Measurements from ENCODE around the gene MACROD1. TPM values are rescaled to one million over a fixed set of nuclear protein-coding genes. Genes with fewer than 3 reads are reported as not detected.

Gene MACROD1
- 10 to 100 TPM; 14.4 to 14.6 TPM for total RNA-seq

DNA sequence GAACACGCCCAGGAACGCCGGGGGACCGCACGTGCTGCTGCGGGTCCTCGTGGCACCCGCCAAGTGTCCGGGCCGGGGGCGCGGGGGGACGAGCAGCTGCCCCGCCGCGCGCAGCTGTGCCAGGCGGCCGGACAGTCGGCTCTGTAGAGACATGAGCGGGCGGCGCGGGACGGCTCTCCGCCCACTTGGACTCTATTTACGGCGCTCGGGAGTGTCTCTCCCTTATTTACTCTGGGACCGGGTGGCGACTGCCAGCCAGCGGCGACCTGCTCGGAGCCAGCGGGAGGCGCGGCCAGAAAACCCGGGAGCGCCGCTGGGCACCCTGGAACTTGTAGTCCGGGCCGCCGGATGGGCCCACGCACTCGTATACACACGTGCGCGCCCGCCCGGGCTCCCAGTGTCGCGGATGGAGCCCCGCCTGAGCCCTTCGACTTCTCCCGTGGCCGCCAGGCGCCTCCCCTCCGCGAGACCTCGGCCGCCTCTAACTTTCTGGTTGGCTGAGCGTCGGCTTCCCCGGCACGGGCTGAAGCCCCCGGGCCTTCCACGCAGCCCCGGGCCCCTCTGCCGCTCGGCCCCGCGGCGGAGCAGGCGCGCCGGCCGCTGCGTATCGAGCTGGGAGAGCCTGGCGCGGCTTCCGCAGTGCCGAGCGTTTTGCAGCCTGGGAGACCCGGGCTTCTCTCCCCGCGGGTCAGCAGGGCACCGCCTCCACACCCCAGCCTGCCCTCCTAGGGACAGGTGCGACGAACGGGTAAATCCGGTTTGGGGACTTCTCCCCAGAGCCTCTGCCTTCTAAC, at the start of gene MACROD1:
TSS of gene MACROD1 (minus strand) at position 272 of the 794 bp plus-strand sequence. CDS start at position 153, 119 bp downstream.
- peak within 1 kb of the TSS; percentile 78 for H3K27ac Mint-ChIP-seq
- POLR2A ChIA-PET: interaction anchor here (2.4 kb wide), 1 partner anchor 20 kb away, joined by 15 read pairs; the partner anchor contains the start of gene STIP1
- no peaks in the 10 kb centered on the region for H3K27me3 Mint-ChIP-seq (ENCODE audit: low read depth)
- H3K4me1 Mint-ChIP-seq (ENCODE audit: low read depth): peaks cover 19% of the 10 kb centered on the region
- H3K9me3 Mint-ChIP-seq (ENCODE audit: insufficient read depth): no peaks in the 10 kb centered on the region
- no peaks in the 10 kb centered on the region for H3K36me3 Mint-ChIP-seq (ENCODE audit: low read depth)
- H3K4me3 Mint-ChIP-seq: peak within 1 kb of the TSS; percentile 86
- CTCF ChIA-PET: interaction anchor here (0.7 to 2.1 kb wide), 4 partner anchors 16 to 166 kb away, joined by 3 to 6 read pairs (median 3); no protein-coding TSS in a partner anchor
- DNase-seq (peak; percentile 88), ATAC-seq (peak; percentile 98)

GRCh38 chr11:64211181-64211872, 45.4 kb upstream of the MACROD1 start:
- Mint-ChIP-seq H3K27me3 (ENCODE audit: low read depth) (no peaks in the 10 kb centered on the region), H3K4me3 (no peak overlapping the region), H3K36me3 (ENCODE audit: low read depth) (peaks cover 69% of the 10 kb centered on the region), H3K27ac (peak overlapping the region; percentile 34), H3K9me3 (ENCODE audit: insufficient read depth) (no peaks in the 10 kb centered on the region), H3K4me1 (ENCODE audit: low read depth) (peaks cover 41% of the 10 kb centered on the region)
- no peak for DNase-seq
- ChIA-PET POLR2A (interaction anchor here (8.1 to 9.2 kb wide), 2 partner anchors 8 to 23 kb away, joined by 54 to 162 read pairs; partner anchors contain the start of gene STIP1), CTCF (interaction anchor here (1.2 kb wide), 1 partner anchor 20 kb away, joined by 3 read pairs; no protein-coding TSS in a partner anchor)
- no peak for ATAC-seq

DNA sequence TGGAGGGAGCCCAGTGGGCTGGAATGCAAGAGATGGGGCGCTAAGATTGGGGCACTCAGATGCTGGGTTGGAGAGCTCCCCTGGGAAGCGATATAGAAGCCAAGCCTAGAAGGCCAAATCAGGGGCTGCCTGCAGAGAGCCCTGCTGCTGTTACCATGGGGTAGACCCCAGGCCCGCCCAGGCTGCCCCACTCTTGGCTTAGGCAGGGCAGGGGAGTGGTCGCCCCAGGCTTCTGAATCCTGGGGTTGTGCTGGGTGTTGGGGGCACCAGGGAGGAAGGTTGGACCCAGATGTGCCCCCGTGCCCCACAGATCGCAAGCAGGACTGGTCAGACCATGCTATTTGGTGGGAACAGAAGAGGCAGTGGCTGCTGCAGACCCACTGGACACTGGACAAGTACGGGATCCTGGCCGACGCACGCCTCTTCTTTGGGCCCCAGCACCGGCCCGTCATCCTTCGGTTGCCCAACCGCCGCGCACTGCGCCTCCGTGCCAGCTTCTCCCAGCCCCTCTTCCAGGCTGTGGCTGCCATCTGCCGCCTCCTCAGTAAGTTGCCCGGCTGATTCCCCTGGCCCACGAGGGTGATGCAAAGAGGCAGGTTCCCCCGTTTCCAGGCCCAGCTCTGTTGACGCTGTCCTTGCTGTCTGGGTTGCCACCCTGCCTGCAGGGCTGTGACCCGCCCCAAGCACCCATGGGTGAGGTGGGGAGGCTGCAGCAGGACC, 44.5 kb upstream of the MACROD1 start:
- Mint-ChIP-seq H3K36me3 (ENCODE audit: low read depth) (peaks cover 76% of the 10 kb centered on the region), H3K9me3 (ENCODE audit: insufficient read depth) (no peaks in the 10 kb centered on the region), H3K4me1 (ENCODE audit: low read depth) (peaks cover 50% of the 10 kb centered on the region), H3K27ac (peak overlapping the region; percentile 28), H3K4me3 (no peak overlapping the region), H3K27me3 (ENCODE audit: low read depth) (no peaks in the 10 kb centered on the region)
- CTCF ChIA-PET: interaction anchor here (1.2 to 1.8 kb wide), 2 partner anchors 16 to 41 kb away, joined by 3 to 4 read pairs; partner anchors contain the start of genes NUDT22, PLCB3 and TRPT1
- POLR2A ChIA-PET: interaction anchor here (8.1 to 9.2 kb wide), 2 partner anchors 9 to 22 kb away, joined by 54 to 162 read pairs; partner anchors contain the start of gene STIP1
- DNase-seq (no peak), ATAC-seq (no peak)

GRCh38 chr11:64209563-64209843, 43.6 kb upstream of the MACROD1 start:
- peak overlapping the region; percentile 94 for H3K27ac Mint-ChIP-seq
- peaks cover 73% of the 10 kb centered on the region for H3K36me3 Mint-ChIP-seq (ENCODE audit: low read depth)
- DNase-seq: no peak
- H3K4me3 Mint-ChIP-seq: no peak overlapping the region
- no peak for ATAC-seq
- no peaks in the 10 kb centered on the region for H3K27me3 Mint-ChIP-seq (ENCODE audit: low read depth)
- H3K4me1 Mint-ChIP-seq (ENCODE audit: low read depth): peaks cover 50% of the 10 kb centered on the region
- ChIA-PET CTCF (interaction anchor here (1.2 to 1.8 kb wide), 2 partner anchors 17 to 42 kb away, joined by 3 to 4 read pairs; partner anchors contain the start of genes NUDT22, PLCB3 and TRPT1), POLR2A (interaction anchor here (0.9 to 9.2 kb wide), 3 partner anchors 10 to 21 kb away, joined by 4 to 162 read pairs (median 54); partner anchors contain the start of gene STIP1)
- no peaks in the 10 kb centered on the region for H3K9me3 Mint-ChIP-seq (ENCODE audit: insufficient read depth)

- peak overlapping the region; percentile 94 for H3K27ac Mint-ChIP-seq
- ATAC-seq (no peak), DNase-seq (no peak)
- H3K36me3 Mint-ChIP-seq (ENCODE audit: low read depth): peaks cover 74% of the 10 kb centered on the region
- H3K4me3 Mint-ChIP-seq: peak overlapping the region; percentile 93
- ChIA-PET CTCF (interaction anchor here (1.2 to 6.9 kb wide), 5 partner anchors 17 to 94 kb away, joined by 3 to 165 read pairs (median 4); partner anchors contain the start of genes CATSPERZ, ESRRA, NUDT22 and PLCB3), POLR2A (interaction anchor here (0.9 to 9.2 kb wide), 9 partner anchors 10 to 95 kb away, joined by 4 to 162 read pairs (median 41); partner anchors contain the start of genes BAD, DNAJC4, ESRRA and FKBP2)
- peaks cover 56% of the 10 kb centered on the region for H3K4me1 Mint-ChIP-seq (ENCODE audit: low read depth)
- H3K27me3 Mint-ChIP-seq (ENCODE audit: low read depth): no peaks in the 10 kb centered on the region
- no peaks in the 10 kb centered on the region for H3K9me3 Mint-ChIP-seq (ENCODE audit: insufficient read depth)
Measured at GRCh38 chr11:64208796-64209562, 43.1 kb upstream of the MACROD1 start.

DNA sequence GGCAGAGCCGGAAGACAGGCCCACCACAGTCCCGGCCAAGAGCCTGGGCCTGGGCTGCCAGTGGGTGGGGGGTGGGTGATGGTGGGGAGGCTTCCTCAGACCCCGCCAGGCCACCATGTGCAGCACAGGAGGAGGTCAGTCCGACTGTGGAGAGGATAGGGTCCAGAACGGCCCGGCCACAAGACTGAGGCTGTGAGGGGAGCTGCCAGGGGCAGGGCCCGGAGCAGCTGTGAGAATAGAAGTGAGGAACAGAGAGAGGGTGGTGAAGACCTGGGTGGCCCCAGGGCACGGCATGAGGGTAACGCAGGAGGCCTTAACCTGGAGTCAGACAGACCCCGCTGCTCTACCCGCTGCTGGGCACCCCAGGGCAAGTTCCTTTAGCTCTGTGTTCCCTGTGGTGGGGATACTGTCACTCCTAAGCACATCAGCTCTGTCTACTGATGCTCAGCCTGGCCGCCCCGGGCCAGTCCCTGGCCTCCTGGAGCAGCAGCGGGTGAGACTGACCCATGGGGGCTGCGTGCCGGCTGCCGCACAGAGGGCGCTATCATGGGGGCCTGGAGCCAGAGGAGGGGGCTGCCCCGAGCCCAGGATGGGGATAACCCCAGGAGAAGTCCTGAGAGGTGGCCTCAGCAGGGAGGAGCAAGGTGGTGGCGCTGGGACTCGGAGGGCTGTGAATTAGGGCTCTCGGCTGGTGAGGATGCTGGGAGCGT, 42.3 kb upstream of the MACROD1 start:
- CTCF ChIA-PET: interaction anchor here (1.6 to 6.9 kb wide), 8 partner anchors 8 to 123 kb away, joined by 3 to 165 read pairs (median 47); partner anchors contain the start of genes CATSPERZ, ESRRA, FKBP2 and NUDT22
- peak overlapping the region; percentile 93 for H3K4me3 Mint-ChIP-seq
- ATAC-seq (peak; percentile 3), DNase-seq (no peak)
- no peaks in the 10 kb centered on the region for H3K9me3 Mint-ChIP-seq (ENCODE audit: insufficient read depth)
- H3K4me1 Mint-ChIP-seq (ENCODE audit: low read depth): peaks cover 60% of the 10 kb centered on the region
- POLR2A ChIA-PET: interaction anchor here (0.6 to 9.2 kb wide), 16 partner anchors 11 to 343 kb away, joined by 3 to 162 read pairs (median 14); partner anchors contain the start of genes BAD, DNAJC4, ESRRA and FKBP2
- H3K36me3 Mint-ChIP-seq (ENCODE audit: low read depth): peaks cover 77% of the 10 kb centered on the region
- H3K27ac Mint-ChIP-seq: peak overlapping the region; percentile 94
- H3K27me3 Mint-ChIP-seq (ENCODE audit: low read depth): no peaks in the 10 kb centered on the region

- ChIA-PET CTCF (interaction anchor here (0.8 to 6.9 kb wide), 16 partner anchors 9 to 207 kb away, joined by 3 to 165 read pairs (median 18); partner anchors contain the start of genes BAD, CATSPERZ, DNAJC4 and ESRRA), POLR2A (interaction anchor here (0.6 to 9.2 kb wide), 20 partner anchors 12 to 655 kb away, joined by 3 to 162 read pairs (median 11); partner anchors contain the start of genes BAD, DNAJC4, ESRRA and FKBP2)
- peak overlapping the region; percentile 93 for H3K4me3 Mint-ChIP-seq
- H3K4me1 Mint-ChIP-seq (ENCODE audit: low read depth): peaks cover 59% of the 10 kb centered on the region
- peak; percentile 92 for DNase-seq
- ATAC-seq: peak; percentile 72
- peak overlapping the region; percentile 94 for H3K27ac Mint-ChIP-seq
- H3K36me3 Mint-ChIP-seq (ENCODE audit: low read depth): peaks cover 80% of the 10 kb centered on the region
- no peaks in the 10 kb centered on the region for H3K27me3 Mint-ChIP-seq (ENCODE audit: low read depth)
- no peaks in the 10 kb centered on the region for H3K9me3 Mint-ChIP-seq (ENCODE audit: insufficient read depth)
Measured at GRCh38 chr11:64207256-64208085, 41.6 kb upstream of the MACROD1 start.

GRCh38 chr11:64206457-64207255, 40.7 kb upstream of the MACROD1 start, which contains the start of gene FERMT3:
Gene FERMT3, plus strand, starts transcription at chr11:64206721. Its CDS starts 644 bp downstream, at chr11:64207365.
- Mint-ChIP-seq H3K4me1 (ENCODE audit: low read depth) (peaks cover 54% of the 10 kb centered on the region), H3K27ac (peak within 1 kb of the TSS; percentile 94), H3K27me3 (ENCODE audit: low read depth) (no peaks in the 10 kb centered on the region), H3K9me3 (ENCODE audit: insufficient read depth) (no peaks in the 10 kb centered on the region), H3K4me3 (peak within 1 kb of the TSS; percentile 93), H3K36me3 (ENCODE audit: low read depth) (peaks cover 79% of the 10 kb centered on the region)
- POLR2A ChIA-PET: interaction anchor here (0.6 to 9.2 kb wide), 27 partner anchors 9 to 654 kb away, joined by 3 to 162 read pairs (median 6); partner anchors contain the start of genes BAD, DNAJC4, ESRRA and FKBP2
- CTCF ChIA-PET: interaction anchor here (0.8 to 6.9 kb wide), 18 partner anchors 10 to 206 kb away, joined by 3 to 165 read pairs (median 12); partner anchors contain the start of genes BAD, CATSPERZ, DNAJC4 and ESRRA
- ATAC-seq (peak; percentile 66), DNase-seq (peak; percentile 89)
